Putamen (tissue), 1 donor: ENCODE measurements around the gene LCN2.
"Not testable (repeated sequence)": the region's sequence is repeated elsewhere in the genome, so short reads cannot be mapped to it uniquely, and the experiment has no call there.

Experiments used
- DNase-seq: peaks from one replicate; pipeline ENCODE4 v3.0.0-alpha.2; 2016; ENCODE audit warnings: low spot score

The LCN2 gene

DNA sequence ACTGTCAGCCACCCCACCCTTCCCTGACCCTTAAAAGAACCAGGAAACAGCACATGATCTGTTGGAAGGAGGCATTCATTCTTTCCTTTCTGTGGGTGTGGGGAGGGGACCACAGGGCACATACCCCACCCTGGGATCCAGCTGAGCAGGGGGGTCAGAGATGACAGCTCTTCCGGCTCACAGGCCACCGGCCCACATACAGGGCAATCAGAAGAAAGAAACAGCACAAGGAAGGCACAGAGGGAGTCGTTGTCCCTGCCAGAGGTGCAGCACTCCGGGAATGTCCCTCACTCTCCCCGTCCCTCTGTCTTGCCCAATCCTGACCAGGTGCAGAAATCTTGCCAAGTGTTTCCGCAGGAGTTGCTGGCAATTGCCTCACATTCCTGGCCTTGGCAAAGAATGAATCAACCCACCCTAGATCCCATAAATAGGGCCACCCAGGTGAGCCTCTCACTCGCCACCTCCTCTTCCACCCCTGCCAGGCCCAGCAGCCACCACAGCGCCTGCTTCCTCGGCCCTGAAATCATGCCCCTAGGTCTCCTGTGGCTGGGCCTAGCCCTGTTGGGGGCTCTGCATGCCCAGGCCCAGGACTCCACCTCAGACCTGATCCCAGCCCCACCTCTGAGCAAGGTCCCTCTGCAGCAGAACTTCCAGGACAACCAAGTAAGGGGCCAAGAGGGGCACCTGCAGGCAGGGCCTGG, at the start of gene LCN2:
Gene LCN2, plus strand, starts transcription at position 453 of the 701 bp plus-strand sequence. Its CDS starts 73 bp downstream, at position 526.
- DNase-seq, result no peak

GRCh38 chr9:128099932-128100491, 49.2 kb upstream of the LCN2 start:
- no peak for DNase-seq

DNA sequence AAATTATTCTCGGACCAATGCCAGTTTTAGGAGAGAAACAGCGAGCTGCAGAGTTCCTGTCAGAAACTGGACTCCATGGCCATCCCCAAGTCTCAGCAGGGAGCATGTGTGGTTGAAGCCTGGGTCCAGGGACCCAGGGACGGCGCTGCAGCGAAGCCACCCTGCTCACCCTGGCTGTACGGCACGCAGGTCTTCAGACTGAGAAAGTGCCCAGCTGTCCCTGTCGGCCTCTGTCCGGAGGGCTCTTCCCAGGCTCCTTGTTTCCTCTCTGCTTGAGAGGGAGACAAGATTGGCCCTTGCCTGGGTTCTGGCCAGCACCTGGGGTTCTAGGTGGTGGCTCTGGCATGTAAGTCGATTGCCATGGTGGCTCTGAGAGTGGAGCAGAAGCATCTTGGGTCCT, 48.7 kb upstream of the LCN2 start:
- DNase-seq, result no peak

GRCh38 chr9:128101231-128101661, 48.0 kb upstream of the LCN2 start:
- DNase-seq, result no peak

DNA sequence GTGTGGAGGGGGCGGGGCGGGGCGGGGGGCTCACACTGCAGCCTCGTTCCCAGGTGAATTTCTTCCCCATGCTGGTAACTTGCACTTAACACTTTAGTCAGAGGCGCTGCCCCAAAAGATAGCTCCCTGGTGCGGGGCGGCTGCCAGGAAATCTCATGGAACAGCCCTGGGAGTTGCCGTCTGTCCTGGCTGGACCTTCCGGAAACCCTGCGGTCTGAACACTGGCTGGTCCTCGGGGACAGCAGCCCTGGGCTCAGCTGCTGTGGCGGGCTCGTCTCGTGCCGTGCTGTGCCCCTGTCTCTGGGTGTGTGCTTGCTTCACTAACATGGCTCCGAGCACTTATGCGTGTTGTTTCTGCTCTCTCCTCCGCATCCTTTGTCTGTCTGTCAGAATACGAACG, 47.6 kb upstream of the LCN2 start:
- no peak for DNase-seq

- no peak for DNase-seq
Measured at GRCh38 chr9:128102196-128102595, 47.1 kb upstream of the LCN2 start.

DNA sequence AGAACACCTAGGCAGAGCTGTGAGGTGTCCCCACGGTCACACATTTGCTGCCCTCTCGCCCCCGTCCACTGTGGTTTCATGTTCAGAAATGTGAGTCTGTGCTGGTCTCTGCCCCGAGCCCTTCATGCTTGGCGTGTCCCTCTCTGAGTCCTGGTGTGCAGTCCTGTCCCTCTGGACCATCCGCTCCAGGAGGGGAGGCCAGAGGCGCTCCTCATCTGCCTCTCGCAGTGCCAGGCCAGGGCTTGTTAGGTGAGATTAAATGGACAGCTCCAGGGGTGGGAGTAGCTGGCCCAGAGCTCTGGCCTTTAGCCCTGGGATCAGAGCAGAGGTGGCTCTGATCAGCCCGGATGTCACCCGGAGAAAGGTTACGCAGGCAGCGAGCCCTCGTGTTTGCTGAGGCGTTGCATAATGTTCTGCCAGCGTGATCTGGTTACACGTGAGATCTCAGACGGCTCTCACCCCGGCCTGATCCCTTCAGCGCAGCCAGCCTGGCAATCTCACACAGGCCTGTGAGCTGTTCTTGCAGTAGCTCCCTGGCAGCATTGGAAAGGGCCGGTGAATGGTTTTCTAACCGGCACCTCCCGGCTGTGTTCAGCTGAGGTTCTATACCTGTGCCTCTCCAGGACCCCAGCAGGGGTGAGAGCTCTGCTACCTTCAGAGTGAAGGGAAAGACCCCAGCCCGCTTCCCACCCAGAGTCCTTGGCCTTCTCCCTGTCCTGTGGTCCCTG, 46.2 kb upstream of the LCN2 start:
- no peak for DNase-seq

DNA sequence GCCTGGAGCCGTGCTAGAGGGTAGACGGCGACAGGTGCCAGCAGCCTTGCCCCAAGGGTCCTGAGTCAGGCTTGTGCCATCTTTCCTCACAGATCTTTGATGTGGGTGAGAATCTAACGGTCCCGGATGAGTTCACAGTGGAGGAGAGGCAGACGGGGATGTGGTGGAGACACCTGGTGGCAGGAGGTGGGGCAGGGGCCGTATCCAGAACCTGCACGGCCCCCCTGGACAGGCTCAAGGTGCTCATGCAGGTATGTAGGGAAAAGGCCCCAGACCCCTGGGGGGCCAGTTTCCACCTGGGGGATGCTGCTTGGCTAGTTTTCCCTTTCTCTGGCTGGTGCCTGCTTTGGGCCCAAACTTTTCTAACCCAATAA, 45.7 kb upstream of the LCN2 start:
- no peak for DNase-seq

DNA sequence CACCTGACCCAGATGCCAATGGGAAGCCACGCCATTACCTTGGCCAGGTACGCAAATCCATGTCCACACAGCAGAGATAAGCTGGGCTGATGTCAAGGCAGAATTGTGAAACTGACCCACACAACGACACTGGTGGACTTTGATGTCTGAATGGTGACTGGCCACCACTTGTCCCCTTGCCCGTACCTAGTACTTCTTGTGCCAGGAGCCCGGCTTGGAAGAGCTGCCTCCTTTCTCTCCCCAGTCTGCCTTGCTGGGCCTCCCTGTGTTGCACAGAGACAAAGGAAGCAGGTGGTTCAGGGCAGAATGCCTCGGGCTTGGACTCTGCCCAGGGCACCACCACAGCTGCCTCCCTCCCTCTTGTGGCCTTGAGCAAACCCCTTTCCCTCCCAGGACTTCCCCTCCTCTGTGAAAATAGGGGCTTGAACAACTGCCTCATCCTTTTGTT, 45.1 kb upstream of the LCN2 start:
- no peak for DNase-seq

- no peak for DNase-seq
Measured at GRCh38 chr9:128105538-128106175, 43.6 kb upstream of the LCN2 start.

- no peak for DNase-seq
Measured at GRCh38 chr9:128106181-128106939, 42.9 kb upstream of the LCN2 start.

- DNase-seq, result no peak
Measured at GRCh38 chr9:128106940-128107467, 42.2 kb upstream of the LCN2 start.

DNA sequence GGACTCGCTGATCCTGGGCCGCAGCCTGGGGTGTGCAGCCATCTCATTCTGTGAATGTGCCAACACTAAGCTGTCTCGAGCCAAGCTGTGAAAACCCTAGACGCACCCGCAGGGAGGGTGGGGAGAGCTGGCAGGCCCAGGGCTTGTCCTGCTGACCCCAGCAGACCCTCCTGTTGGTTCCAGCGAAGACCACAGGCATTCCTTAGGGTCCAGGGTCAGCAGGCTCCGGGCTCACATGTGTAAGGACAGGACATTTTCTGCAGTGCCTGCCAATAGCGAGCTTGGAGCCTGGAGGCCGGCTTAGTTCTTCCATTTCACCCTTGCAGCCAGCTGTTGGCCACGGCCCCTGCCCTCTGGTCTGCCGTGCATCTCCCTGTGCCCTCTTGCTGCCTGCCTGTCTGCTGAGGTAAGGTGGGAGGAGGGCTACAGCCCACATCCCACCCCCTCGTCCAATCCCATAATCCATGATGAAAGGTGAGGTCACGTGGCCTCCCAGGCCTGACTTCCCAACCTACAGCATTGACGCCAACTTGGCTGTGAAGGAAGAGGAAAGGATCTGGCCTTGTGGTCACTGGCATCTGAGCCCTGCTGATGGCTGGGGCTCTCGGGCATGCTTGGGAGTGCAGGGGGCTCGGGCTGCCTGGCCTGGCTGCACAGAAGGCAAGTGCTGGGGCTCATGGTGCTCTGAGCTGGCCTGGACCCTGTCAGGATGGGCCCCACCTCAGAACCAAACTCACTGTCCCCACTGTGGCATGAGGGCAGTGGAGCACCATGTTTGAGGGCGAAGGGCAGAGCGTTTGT, 41.6 kb upstream of the LCN2 start:
- no peak for DNase-seq

DNA sequence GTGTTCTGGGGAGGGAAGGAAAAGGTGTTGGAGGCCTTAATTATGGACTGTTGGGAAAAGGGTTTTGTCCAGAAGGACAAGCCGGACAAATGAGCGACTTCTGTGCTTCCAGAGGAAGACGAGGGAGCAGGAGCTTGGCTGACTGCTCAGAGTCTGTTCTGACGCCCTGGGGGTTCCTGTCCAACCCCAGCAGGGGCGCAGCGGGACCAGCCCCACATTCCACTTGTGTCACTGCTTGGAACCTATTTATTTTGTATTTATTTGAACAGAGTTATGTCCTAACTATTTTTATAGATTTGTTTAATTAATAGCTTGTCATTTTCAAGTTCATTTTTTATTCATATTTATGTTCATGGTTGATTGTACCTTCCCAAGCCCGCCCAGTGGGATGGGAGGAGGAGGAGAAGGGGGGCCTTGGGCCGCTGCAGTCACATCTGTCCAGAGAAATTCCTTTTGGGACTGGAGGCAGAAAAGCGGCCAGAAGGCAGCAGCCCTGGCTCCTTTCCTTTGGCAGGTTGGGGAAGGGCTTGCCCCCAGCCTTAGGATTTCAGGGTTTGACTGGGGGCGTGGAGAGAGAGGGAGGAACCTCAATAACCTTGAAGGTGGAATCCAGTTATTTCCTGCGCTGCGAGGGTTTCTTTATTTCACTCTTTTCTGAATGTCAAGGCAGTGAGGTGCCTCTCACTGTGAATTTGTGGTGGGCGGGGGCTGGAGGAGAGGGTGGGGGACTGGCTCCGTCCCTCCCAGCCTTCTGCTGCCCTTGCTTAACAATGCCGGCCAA, 40.8 kb upstream of the LCN2 start:
- no peak for DNase-seq

DNA sequence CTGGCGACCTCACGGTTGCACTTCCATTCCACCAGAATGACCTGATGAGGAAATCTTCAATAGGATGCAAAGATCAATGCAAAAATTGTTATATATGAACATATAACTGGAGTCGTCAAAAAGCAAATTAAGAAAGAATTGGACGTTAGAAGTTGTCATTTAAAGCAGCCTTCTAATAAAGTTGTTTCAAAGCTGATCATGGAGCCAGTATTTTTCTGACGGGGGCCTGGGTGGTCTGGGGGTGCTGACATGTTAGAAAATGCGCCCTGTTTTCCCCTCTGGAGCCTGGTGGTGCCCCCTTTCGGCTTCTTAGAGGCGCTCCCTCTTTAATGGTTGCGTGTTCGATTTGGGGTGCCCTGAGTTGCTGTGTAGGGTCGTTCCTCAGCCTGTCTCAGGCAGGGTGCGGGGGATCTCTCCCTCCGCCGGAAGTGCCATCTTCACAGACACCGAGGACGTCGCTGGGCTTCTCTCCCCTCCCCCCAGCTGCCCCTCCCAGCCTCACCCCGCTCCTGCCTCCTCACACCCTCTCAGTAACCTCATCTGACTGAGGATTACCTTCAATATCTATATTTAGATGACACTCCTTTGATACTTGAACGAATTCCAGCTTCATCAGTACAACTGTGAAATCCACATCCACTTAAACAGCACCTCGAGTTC, 40.1 kb upstream of the LCN2 start:
- no peak for DNase-seq

- DNase-seq, result not testable (repeated sequence)
Measured at GRCh38 chr9:128111726-128112125, 37.5 kb upstream of the LCN2 start.

DNA sequence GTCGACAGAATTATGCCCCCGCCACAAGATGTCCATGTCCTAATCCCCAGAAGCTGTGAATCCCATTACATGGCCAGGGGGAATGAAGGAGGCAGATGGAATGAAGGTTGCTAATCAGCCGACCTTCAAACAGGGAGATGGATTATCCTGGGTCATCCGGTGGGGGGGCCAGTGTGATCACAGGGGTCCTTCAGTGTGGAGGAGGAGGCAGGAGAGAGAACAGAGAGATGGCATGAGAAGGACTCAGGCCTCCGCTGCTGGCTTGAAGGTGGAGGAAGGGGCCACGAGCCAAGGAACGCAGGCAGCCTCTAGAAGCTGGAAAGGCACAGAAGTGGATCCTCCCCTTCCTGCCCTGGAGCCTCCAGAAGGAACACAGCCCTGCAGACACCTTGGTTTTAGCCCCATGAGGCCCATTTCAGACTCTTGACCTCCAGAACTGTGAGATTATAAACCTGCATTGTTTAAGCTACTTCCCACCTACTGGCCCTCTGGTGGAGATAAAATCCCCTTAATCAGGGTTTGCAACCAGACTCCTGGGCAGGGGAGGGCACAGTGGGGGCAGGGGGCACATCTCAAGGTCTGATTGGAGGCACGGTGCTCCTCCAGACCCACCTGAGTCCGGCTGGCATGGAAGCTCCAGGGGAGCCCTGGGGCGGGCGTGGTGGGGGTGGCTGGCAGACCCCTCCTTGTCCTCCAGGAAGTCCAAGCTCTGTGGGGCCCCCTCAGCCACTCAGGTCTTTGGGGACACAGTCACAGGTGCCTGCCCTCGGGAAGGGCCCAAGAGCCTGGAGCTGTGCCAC, 35.5 kb upstream of the LCN2 start:
- no peak for DNase-seq

- no peak for DNase-seq
Measured at GRCh38 chr9:128114326-128115186, 34.7 kb upstream of the LCN2 start.
